Stomach (tissue), 4 donors: ENCODE measurements around the gene TESPA1.

ENCODE experiments used
- POLR2A ChIP-seq, 4 donors: fragments of 450-650 bp; IDR thresholded peaks; one replicate each; pipeline ENCODE4 v1.6.1; 2016; ENCODE audit warnings: antibody characterized with exemption in 4 of 4, control low read depth in 2 of 4, mild to moderate bottlenecking in 1 of 4, moderate library complexity in 1 of 4
- POLR2AphosphoS5 ChIP-seq, 3 donors: sonication (generic); formaldehyde crosslinking; IDR thresholded peaks; one replicate each; pipeline ENCODE4 v1.6.1; 2016; ENCODE audit warnings: antibody characterized with exemption in 3 of 3
- TF ChIP-seq, protein P1 (sequence below), 7 experiments: fragments of 450-650 bp in 4 of 7; fragments of 200-600 bp in 3 of 7; sonication (generic) in 3 of 7; IDR thresholded peaks; one replicate each; pipeline ENCODE4 v1.5.1; 2016 to 2019; ENCODE audit warnings: antibody characterized with exemption in 7 of 7, control low read depth in 2 of 7, mild to moderate bottlenecking in 1 of 7

DNA sequence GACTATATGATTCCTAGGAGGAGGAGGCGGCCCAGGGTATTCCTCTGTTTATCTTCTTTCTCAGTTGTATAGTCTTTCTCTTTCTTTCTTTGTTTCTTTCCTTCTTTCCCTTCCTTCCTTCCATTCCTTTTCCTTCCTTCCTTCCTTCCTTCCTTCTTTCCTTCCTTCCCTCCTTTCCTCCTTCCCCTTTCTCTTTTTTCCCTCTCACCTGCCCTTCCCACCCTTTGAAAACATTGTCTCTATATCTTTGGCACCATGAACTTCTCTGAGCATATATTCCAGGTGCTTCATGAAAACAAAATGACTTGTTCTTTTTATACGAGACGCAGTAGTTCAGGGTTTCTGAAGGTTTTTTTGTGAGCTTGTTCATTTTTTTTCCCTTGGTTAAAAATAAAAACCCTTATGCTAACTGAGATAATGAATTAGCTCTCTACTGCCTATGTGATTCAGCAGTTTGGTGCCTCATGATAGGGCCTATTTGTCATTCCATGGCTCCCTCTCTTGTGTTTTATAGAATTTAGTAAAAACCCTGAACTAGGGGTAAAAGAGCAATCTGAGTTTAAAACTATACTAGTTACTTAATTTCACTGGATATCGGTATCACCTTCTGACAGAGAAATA, 3.2 kb upstream of the TESPA1 start:
- TF ChIP-seq, protein P1, sequence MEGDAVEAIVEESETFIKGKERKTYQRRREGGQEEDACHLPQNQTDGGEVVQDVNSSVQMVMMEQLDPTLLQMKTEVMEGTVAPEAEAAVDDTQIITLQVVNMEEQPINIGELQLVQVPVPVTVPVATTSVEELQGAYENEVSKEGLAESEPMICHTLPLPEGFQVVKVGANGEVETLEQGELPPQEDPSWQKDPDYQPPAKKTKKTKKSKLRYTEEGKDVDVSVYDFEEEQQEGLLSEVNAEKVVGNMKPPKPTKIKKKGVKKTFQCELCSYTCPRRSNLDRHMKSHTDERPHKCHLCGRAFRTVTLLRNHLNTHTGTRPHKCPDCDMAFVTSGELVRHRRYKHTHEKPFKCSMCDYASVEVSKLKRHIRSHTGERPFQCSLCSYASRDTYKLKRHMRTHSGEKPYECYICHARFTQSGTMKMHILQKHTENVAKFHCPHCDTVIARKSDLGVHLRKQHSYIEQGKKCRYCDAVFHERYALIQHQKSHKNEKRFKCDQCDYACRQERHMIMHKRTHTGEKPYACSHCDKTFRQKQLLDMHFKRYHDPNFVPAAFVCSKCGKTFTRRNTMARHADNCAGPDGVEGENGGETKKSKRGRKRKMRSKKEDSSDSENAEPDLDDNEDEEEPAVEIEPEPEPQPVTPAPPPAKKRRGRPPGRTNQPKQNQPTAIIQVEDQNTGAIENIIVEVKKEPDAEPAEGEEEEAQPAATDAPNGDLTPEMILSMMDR (IDR thresholded peaks at IDR 0.05): no peak
- TF ChIP-seq POLR2AphosphoS5 (IDR thresholded peaks at IDR 0.05) (no peak), POLR2A (IDR thresholded peaks at IDR 0.05) (no peak)
